DOHH2 (cell line): Measurements from ENCODE around the gene HFE.

Experiments used
- H3F3A ChIP-seq: fragments of 200-600 bp; sonication (generic), shearing (Covaris generic); 2 replicates; pipeline ENCODE4 v1.6.0; 2016; ENCODE audit warnings: antibody characterized with exemption, mild to moderate bottlenecking; ENCODE audit not compliant: control insufficient read depth, insufficient read depth
- H3K27ac ChIP-seq: fragments of 200-600 bp; sonication (generic); 2 replicates; pipeline ENCODE4 v1.5.1; 2014; ENCODE audit warnings: low read depth, mild to moderate bottlenecking, low read length, moderate library complexity
- H3K27me3 ChIP-seq: fragments of 200-600 bp; sonication (generic); 2 replicates; pipeline ENCODE4 v1.6.1; 2014; ENCODE audit warnings: mild to moderate bottlenecking, low read length, mixed read lengths; ENCODE audit not compliant: control insufficient read depth
- H3K36me3 ChIP-seq: fragments of 200-600 bp; sonication (generic); 2 replicates; pipeline ENCODE4 v1.6.1; 2014; ENCODE audit warnings: mild to moderate bottlenecking, low read length, moderate library complexity, mixed read lengths; ENCODE audit not compliant: control insufficient read depth
- H3K4me1 ChIP-seq: fragments of 200-600 bp; sonication (generic); 2 replicates; pipeline ENCODE4 v1.6.1; 2014; ENCODE audit warnings: mild to moderate bottlenecking, low read length, mixed read lengths; ENCODE audit not compliant: control insufficient read depth
- H3K4me2 ChIP-seq: fragments of 200-600 bp; sonication (generic); 2 replicates; pipeline ENCODE4 v1.6.0; 2014; ENCODE audit warnings: mild to moderate bottlenecking, low read length, moderate library complexity
- H3K4me3 ChIP-seq: fragments of 200-600 bp; sonication (generic); 2 replicates; pipeline ENCODE4 v1.5.1; 2014; ENCODE audit warnings: mild to moderate bottlenecking, low read length, mixed read lengths
- H3K79me2 ChIP-seq: fragments of 200-600 bp; sonication (generic); 2 replicates; pipeline ENCODE4 v1.6.1; 2014; ENCODE audit warnings: mild to moderate bottlenecking, low read length, mixed read lengths; ENCODE audit not compliant: control insufficient read depth
- H3K9me2 ChIP-seq: fragments of 200-600 bp; sonication (generic); replicated peaks from 2 replicates; pipeline ENCODE4 v1.6.1; 2014; ENCODE audit warnings: mild to moderate bottlenecking, low read length, mixed read lengths; ENCODE audit not compliant: control insufficient read depth
- H3K9me3 ChIP-seq: fragments of 200-600 bp; sonication (generic); 2 replicates; pipeline ENCODE4 v1.6.1; 2014; ENCODE audit warnings: antibody characterized with exemption, low read length, mixed read lengths; ENCODE audit not compliant: control insufficient read depth, insufficient read depth
- H4K20me1 ChIP-seq: fragments of 200-600 bp; sonication (generic); 2 replicates; pipeline ENCODE4 v1.6.0; 2014; ENCODE audit warnings: low read depth, mild to moderate bottlenecking, antibody characterized with exemption, low read length, moderate library complexity; ENCODE audit not compliant: control insufficient read depth, insufficient read depth
- EZH2phosphoT487 ChIP-seq: fragments of 200-600 bp; sonication (generic); IDR thresholded peaks from 2 replicates; pipeline ENCODE4 v1.6.1; 2017; ENCODE audit warnings: borderline replicate concordance, mild to moderate bottlenecking, antibody characterized with exemption, low read length, moderate library complexity, mixed read lengths
- TF ChIP-seq, protein P1 (sequence below): fragments of 200-600 bp; sonication (generic); IDR thresholded peaks from one replicate; pipeline ENCODE4 v1.5.1; 2014; ENCODE audit warnings: antibody characterized with exemption, mild to moderate bottlenecking, low read depth, low read length; ENCODE audit not compliant: poor library complexity, severe bottlenecking

Gene HFE

DNA sequence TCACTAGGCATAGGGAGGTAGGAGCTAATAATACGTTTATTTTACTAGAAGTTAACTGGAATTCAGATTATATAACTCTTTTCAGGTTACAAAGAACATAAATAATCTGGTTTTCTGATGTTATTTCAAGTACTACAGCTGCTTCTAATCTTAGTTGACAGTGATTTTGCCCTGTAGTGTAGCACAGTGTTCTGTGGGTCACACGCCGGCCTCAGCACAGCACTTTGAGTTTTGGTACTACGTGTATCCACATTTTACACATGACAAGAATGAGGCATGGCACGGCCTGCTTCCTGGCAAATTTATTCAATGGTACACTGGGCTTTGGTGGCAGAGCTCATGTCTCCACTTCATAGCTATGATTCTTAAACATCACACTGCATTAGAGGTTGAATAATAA, 1.1 kb downstream of the HFE start:
- TF ChIP-seq, protein P1, sequence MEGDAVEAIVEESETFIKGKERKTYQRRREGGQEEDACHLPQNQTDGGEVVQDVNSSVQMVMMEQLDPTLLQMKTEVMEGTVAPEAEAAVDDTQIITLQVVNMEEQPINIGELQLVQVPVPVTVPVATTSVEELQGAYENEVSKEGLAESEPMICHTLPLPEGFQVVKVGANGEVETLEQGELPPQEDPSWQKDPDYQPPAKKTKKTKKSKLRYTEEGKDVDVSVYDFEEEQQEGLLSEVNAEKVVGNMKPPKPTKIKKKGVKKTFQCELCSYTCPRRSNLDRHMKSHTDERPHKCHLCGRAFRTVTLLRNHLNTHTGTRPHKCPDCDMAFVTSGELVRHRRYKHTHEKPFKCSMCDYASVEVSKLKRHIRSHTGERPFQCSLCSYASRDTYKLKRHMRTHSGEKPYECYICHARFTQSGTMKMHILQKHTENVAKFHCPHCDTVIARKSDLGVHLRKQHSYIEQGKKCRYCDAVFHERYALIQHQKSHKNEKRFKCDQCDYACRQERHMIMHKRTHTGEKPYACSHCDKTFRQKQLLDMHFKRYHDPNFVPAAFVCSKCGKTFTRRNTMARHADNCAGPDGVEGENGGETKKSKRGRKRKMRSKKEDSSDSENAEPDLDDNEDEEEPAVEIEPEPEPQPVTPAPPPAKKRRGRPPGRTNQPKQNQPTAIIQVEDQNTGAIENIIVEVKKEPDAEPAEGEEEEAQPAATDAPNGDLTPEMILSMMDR = no peak
- no peak for TF ChIP-seq EZH2phosphoT487
- no peaks in the 10 kb centered on the region for H4K20me1 ChIP-seq
- no peaks in the 10 kb centered on the region for H3K27me3 ChIP-seq
- H3F3A ChIP-seq = peaks cover 11% of the 10 kb centered on the region; the same call in 1 of the 2 replicates
- H3K4me2 ChIP-seq = peak overlapping the region; percentile 94
- peak overlapping the region; percentile 52 for H3K27ac ChIP-seq
- peak overlapping the region; percentile 78 for H3K4me3 ChIP-seq
- no peaks in the 10 kb centered on the region for H3K36me3 ChIP-seq
- no peaks in the 10 kb centered on the region for H3K9me2 ChIP-seq
- no peaks in the 10 kb centered on the region for H3K79me2 ChIP-seq
- H3K9me3 ChIP-seq = no peaks in the 10 kb centered on the region
- peaks cover 67% of the 10 kb centered on the region for H3K4me1 ChIP-seq

DNA sequence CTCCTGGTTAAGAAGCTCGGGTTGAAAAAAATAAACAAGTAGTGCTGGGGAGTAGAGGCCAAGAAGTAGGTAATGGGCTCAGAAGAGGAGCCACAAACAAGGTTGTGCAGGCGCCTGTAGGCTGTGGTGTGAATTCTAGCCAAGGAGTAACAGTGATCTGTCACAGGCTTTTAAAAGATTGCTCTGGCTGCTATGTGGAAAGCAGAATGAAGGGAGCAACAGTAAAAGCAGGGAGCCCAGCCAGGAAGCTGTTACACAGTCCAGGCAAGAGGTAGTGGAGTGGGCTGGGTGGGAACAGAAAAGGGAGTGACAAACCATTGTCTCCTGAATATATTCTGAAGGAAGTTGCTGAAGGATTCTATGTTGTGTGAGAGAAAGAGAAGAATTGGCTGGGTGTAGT, 2.0 kb downstream of the HFE start:
- H3K4me1 ChIP-seq = peaks cover 71% of the 10 kb centered on the region
- peaks cover 11% of the 10 kb centered on the region; the same call in 1 of the 2 replicates for H3F3A ChIP-seq

DNA sequence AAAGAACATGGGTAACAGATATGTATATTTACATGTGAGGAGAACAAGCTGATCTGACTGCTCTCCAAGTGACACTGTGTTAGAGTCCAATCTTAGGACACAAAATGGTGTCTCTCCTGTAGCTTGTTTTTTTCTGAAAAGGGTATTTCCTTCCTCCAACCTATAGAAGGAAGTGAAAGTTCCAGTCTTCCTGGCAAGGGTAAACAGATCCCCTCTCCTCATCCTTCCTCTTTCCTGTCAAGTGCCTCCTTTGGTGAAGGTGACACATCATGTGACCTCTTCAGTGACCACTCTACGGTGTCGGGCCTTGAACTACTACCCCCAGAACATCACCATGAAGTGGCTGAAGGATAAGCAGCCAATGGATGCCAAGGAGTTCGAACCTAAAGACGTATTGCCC, 5.2 kb downstream of the HFE start:
- Histone ChIP-seq H3K79me2 (no peaks in the 10 kb centered on the region), H4K20me1 (no peaks in the 10 kb centered on the region), H3K36me3 (no peaks in the 10 kb centered on the region), H3K4me1 (peaks cover 58% of the 10 kb centered on the region), H3K4me2 (peak overlapping the region; percentile 52), H3K27me3 (no peaks in the 10 kb centered on the region), H3K9me3 (no peaks in the 10 kb centered on the region), H3K9me2 (no peaks in the 10 kb centered on the region), H3K27ac (no peak overlapping the region), H3K4me3 (peak overlapping the region; percentile 44), H3F3A (0 out of 2 replicates have a peak, but pooled peaks cover 2% of the 10 kb centered on the region)
- TF ChIP-seq, protein P1 = no peak
- no peak for TF ChIP-seq EZH2phosphoT487

More for the DNA sequence above, 2.0 kb downstream of the HFE start:
- Histone ChIP-seq H3K27me3 (no peaks in the 10 kb centered on the region), H3K4me2 (peak overlapping the region; percentile 94), H3K9me2 (no peaks in the 10 kb centered on the region), H3K36me3 (no peaks in the 10 kb centered on the region), H3K79me2 (no peaks in the 10 kb centered on the region), H3K4me3 (peak overlapping the region; percentile 21), H3K9me3 (no peaks in the 10 kb centered on the region), H3K27ac (peak overlapping the region; percentile 27), H4K20me1 (no peaks in the 10 kb centered on the region)
- TF ChIP-seq EZH2phosphoT487 = no peak

DNA sequence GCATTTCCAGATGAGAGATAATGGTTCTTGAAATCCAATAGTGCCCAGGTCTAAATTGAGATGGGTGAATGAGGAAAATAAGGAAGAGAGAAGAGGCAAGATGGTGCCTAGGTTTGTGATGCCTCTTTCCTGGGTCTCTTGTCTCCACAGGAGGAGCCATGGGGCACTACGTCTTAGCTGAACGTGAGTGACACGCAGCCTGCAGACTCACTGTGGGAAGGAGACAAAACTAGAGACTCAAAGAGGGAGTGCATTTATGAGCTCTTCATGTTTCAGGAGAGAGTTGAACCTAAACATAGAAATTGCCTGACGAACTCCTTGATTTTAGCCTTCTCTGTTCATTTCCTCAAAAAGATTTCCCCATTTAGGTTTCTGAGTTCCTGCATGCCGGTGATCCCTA, 6.8 kb downstream of the HFE start:
- Histone ChIP-seq H3K4me3 (no peak overlapping the region), H3K4me2 (no peak overlapping the region), H4K20me1 (no peaks in the 10 kb centered on the region), H3K27ac (no peak overlapping the region), H3K27me3 (no peaks in the 10 kb centered on the region), H3K79me2 (no peaks in the 10 kb centered on the region), H3F3A (0 out of 2 replicates have a peak, but pooled peaks cover 5% of the 10 kb centered on the region), H3K36me3 (no peaks in the 10 kb centered on the region), H3K4me1 (peaks cover 42% of the 10 kb centered on the region), H3K9me3 (no peaks in the 10 kb centered on the region), H3K9me2 (no peaks in the 10 kb centered on the region)
- TF ChIP-seq EZH2phosphoT487 = no peak
- TF ChIP-seq, protein P1 = no peak
